Esophagus muscularis mucosa (tissue), 4 donors: Measurements from ENCODE around the gene BAG3.

Experiments
- CTCF ChIP-seq, 3 experiments: fragments of 200-600 bp in 2 of 3; fragments of 450-650 bp in 1 of 3; sonication (generic) in 2 of 3; IDR thresholded peaks; one replicate each; pipeline ENCODE4 v1.5.1; 2017 to 2019; ENCODE audit warnings: antibody characterized with exemption in 3 of 3, mild to moderate bottlenecking in 2 of 3, moderate library complexity in 1 of 3
- EP300 ChIP-seq: sonication (generic); formaldehyde crosslinking; IDR thresholded peaks from one replicate; pipeline ENCODE4 v1.6.1; 2017; ENCODE audit warnings: antibody characterized with exemption
- POLR2A ChIP-seq: fragments of 450-650 bp; IDR thresholded peaks from one replicate; pipeline ENCODE4 v1.6.1; 2017; ENCODE audit warnings: antibody characterized with exemption, moderate library complexity, mild to moderate bottlenecking, low read depth
- POLR2AphosphoS5 ChIP-seq, 2 donors: sonication (generic); formaldehyde crosslinking; IDR thresholded peaks; one replicate each; pipeline ENCODE4 v1.6.1; 2017; ENCODE audit warnings: antibody characterized with exemption in 2 of 2

GRCh38 chr10:119680050-119680449, 28.9 kb downstream of the BAG3 start:
- TF ChIP-seq POLR2A (no peak), CTCF (IDR thresholded peaks at IDR 0.05) (no peak), EP300 (no peak), POLR2AphosphoS5 (IDR thresholded peaks at IDR 0.05) (no peak)
